K562 treated with DMSO at 1 percent for 4 hours (cell line): ENCODE results near the gene CCT4. TPM values are rescaled to one million over a fixed set of nuclear protein-coding genes. Genes with fewer than 3 reads are reported as not detected.

Experiments used
- total RNA-seq: library from RNA; unstranded; fragments of 300-600 nt; gene quantifications from 2 replicates; pipeline ENCODE4 v1.2.3, GENCODE V29; 2022; ENCODE audit not compliant: insufficient read depth

CCT4 gene
- total RNA-seq, result 210 and 227 TPM in 2 replicates

GRCh38 chr2:61888267-61889055, at the start of gene CCT4:
TSS of gene CCT4 (minus strand) at chr2:61888656. CDS start at chr2:61888507, 149 bp downstream.

GRCh38 chr2:61905372-61906185, 17.1 kb upstream of the CCT4 start, which contains the start of gene COMMD1:
TSS of gene COMMD1 (plus strand) at chr2:61905674. CDS start at chr2:61905679, 5 bp downstream.

GRCh38 chr2:61853847-61854563, 34.5 kb downstream of the CCT4 start, which contains the start of gene FAM161A:
TSS of gene FAM161A (minus strand) at chr2:61854060. CDS start at chr2:61854041, 19 bp downstream.

Other genes starting within 250 kb of the CCT4 start
- 0.42 and 0.47 TPM in 2 replicates for gene FAM161A, start 34.6 kb downstream of the CCT4 start, total RNA-seq
- 14.4 and 20.7 TPM in 2 replicates for gene COMMD1, start 17.0 kb upstream of the CCT4 start, total RNA-seq